ENCODE data around the gene APLNR. TPM values are rescaled to one million over a fixed set of nuclear protein-coding genes. Genes with fewer than 3 reads are reported as not detected.

APLNR gene
- total RNA-seq, 1 donor from 2014 or later = 0.37 TPM

GRCh38 chr11:57251491-57252104 lies 14.5 kb upstream of the APLNR start:
- no peaks in the 10 kb centered on the region for H3K36me3 Mint-ChIP-seq (ENCODE audit: unreplicated experiment)
- no peak for TF ChIP-seq CTCF (IDR thresholded peaks at IDR 0.05; ENCODE audit: partially characterized antibody, unreplicated experiment)
- DNase-seq = no peak
- H3K9me3 Mint-ChIP-seq (ENCODE audit: unreplicated experiment) = no peaks in the 10 kb centered on the region
- H3K27me3 Mint-ChIP-seq (ENCODE audit: unreplicated experiment) = peaks cover 3% of the 10 kb centered on the region
- H3K27ac Mint-ChIP-seq (ENCODE audit: unreplicated experiment) = no peak overlapping the region
- no peak overlapping the region for H3K4me3 Mint-ChIP-seq (ENCODE audit: unreplicated experiment)
- peaks cover 5% of the 10 kb centered on the region for H3K4me1 Mint-ChIP-seq (ENCODE audit: low read depth, unreplicated experiment)

- H3K4me1 Mint-ChIP-seq (ENCODE audit: low read depth, unreplicated experiment) = peaks cover 5% of the 10 kb centered on the region
- TF ChIP-seq CTCF (IDR thresholded peaks at IDR 0.05; ENCODE audit: partially characterized antibody, unreplicated experiment) = no peak
- no peak overlapping the region for H3K4me3 Mint-ChIP-seq (ENCODE audit: unreplicated experiment)
- H3K27me3 Mint-ChIP-seq (ENCODE audit: unreplicated experiment) = peaks cover 3% of the 10 kb centered on the region
- H3K36me3 Mint-ChIP-seq (ENCODE audit: unreplicated experiment) = no peaks in the 10 kb centered on the region
- no peak for DNase-seq
- H3K9me3 Mint-ChIP-seq (ENCODE audit: unreplicated experiment) = no peaks in the 10 kb centered on the region
- H3K27ac Mint-ChIP-seq (ENCODE audit: unreplicated experiment) = no peak overlapping the region
These were observed 14.0 kb upstream of the APLNR start for GRCh38 chr11:57251037-57251436.

GRCh38 chr11:57249384-57250319 lies 12.6 kb upstream of the APLNR start:
- TF ChIP-seq CTCF (IDR thresholded peaks at IDR 0.05; ENCODE audit: partially characterized antibody, unreplicated experiment) = peak; percentile 80
- Mint-ChIP-seq H3K27ac (ENCODE audit: unreplicated experiment) (no peak overlapping the region), H3K4me3 (ENCODE audit: unreplicated experiment) (no peak overlapping the region), H3K27me3 (ENCODE audit: unreplicated experiment) (peaks cover 3% of the 10 kb centered on the region), H3K4me1 (ENCODE audit: low read depth, unreplicated experiment) (peaks cover 5% of the 10 kb centered on the region), H3K36me3 (ENCODE audit: unreplicated experiment) (no peaks in the 10 kb centered on the region), H3K9me3 (ENCODE audit: unreplicated experiment) (no peaks in the 10 kb centered on the region)
- DNase-seq = peak; percentile 82

- DNase-seq = peak; percentile 86
- Mint-ChIP-seq H3K9me3 (ENCODE audit: unreplicated experiment) (no peaks in the 10 kb centered on the region), H3K27me3 (ENCODE audit: unreplicated experiment) (peaks cover 3% of the 10 kb centered on the region), H3K36me3 (ENCODE audit: unreplicated experiment) (no peaks in the 10 kb centered on the region), H3K4me3 (ENCODE audit: unreplicated experiment) (no peak overlapping the region), H3K4me1 (ENCODE audit: low read depth, unreplicated experiment) (peaks cover 2% of the 10 kb centered on the region), H3K27ac (ENCODE audit: unreplicated experiment) (no peak overlapping the region)
- no peak for TF ChIP-seq CTCF (IDR thresholded peaks at IDR 0.05; ENCODE audit: partially characterized antibody, unreplicated experiment)
These were observed 11.8 kb upstream of the APLNR start for GRCh38 chr11:57248780-57249383.
